Activated CD4-positive, alpha-beta T cell treated with anti-CD3 and anti-CD28 coated beads, Interleukin-2, amount 10 ng/mL, durations not matched to agents 7 days and 5 days (primary cell): Measurements from ENCODE around the gene RAD51B. TPM values are rescaled to one million over a fixed set of nuclear protein-coding genes. Genes with fewer than 3 reads are reported as not detected.

Experiments used
- CTCF ChIA-PET: fragments of 350-600 bp; sonication (Branson Sonifier 250); formaldehyde crosslinking; loops from one replicate; lab custom pipeline; 2021; ENCODE audit warnings: antibody characterized with exemption; lab: Charles Lee
- POLR2A ChIA-PET: fragments of 350-600 bp; sonication (Branson Sonifier 250); formaldehyde crosslinking; loops from one replicate; lab custom pipeline; 2021; ENCODE audit warnings: antibody characterized with exemption; lab: Charles Lee
- DNase-seq: peaks from one replicate; pipeline ENCODE4 v3.0.0-alpha.2; 2020
- H3K27ac Mint-ChIP-seq: one replicate; pipeline ENCODE4 v1.8.0; 2021; ENCODE audit warnings: mild to moderate bottlenecking, moderate library complexity, mixed read lengths
- H3K27me3 Mint-ChIP-seq: one replicate; pipeline ENCODE4 v1.8.0; 2021; ENCODE audit warnings: mixed read lengths
- H3K36me3 Mint-ChIP-seq: one replicate; pipeline ENCODE4 v1.8.0; 2021; ENCODE audit warnings: low read depth, mixed read lengths
- H3K4me1 Mint-ChIP-seq: one replicate; pipeline ENCODE4 v1.8.0; 2021; ENCODE audit warnings: mixed read lengths
- H3K4me3 Mint-ChIP-seq: one replicate; pipeline ENCODE4 v1.8.0; 2021; ENCODE audit warnings: mild to moderate bottlenecking, moderate library complexity, mixed read lengths
- H3K9me3 Mint-ChIP-seq: one replicate; pipeline ENCODE4 v1.8.0; 2021; ENCODE audit warnings: mixed read lengths
- total RNA-seq, 2 experiments: library from RNA; stranded (reverse); gene quantifications; one replicate each; pipeline ENCODE4 v1.2.3, GENCODE V29; 2021

Gene RAD51B
- total RNA-seq, 2 experiments from 2014 or later, result 20.6 to 30.3 TPM

GRCh38 chr14:68316078-68316868 is 496.7 kb downstream of the RAD51B start:
- no peak overlapping the region for H3K27ac Mint-ChIP-seq
- H3K4me3 Mint-ChIP-seq, result no peak overlapping the region
- CTCF ChIA-PET, result no interaction called here
- H3K9me3 Mint-ChIP-seq, result no peaks in the 10 kb centered on the region
- peaks cover 5% of the 10 kb centered on the region for H3K36me3 Mint-ChIP-seq
- DNase-seq, result no peak
- POLR2A ChIA-PET, result no interaction called here
- H3K4me1 Mint-ChIP-seq, result peaks cover 4% of the 10 kb centered on the region
- no peaks in the 10 kb centered on the region for H3K27me3 Mint-ChIP-seq

- CTCF ChIA-PET, result no interaction called here
- Mint-ChIP-seq H3K4me1 (peaks cover 4% of the 10 kb centered on the region), H3K36me3 (peaks cover 5% of the 10 kb centered on the region), H3K9me3 (no peaks in the 10 kb centered on the region), H3K4me3 (no peak overlapping the region), H3K27me3 (no peaks in the 10 kb centered on the region), H3K27ac (no peak overlapping the region)
- no peak for DNase-seq
- POLR2A ChIA-PET, result no interaction called here
These were observed 497.7 kb downstream of the RAD51B start for GRCh38 chr14:68317239-68317638.

GRCh38 chr14:68318828-68319227 is 499.2 kb downstream of the RAD51B start:
- Mint-ChIP-seq H3K27ac (no peak overlapping the region), H3K27me3 (no peaks in the 10 kb centered on the region), H3K9me3 (no peaks in the 10 kb centered on the region), H3K4me1 (peaks cover 4% of the 10 kb centered on the region), H3K36me3 (peaks cover 7% of the 10 kb centered on the region), H3K4me3 (no peak overlapping the region)
- ChIA-PET POLR2A (no interaction called here), CTCF (no interaction called here)
- no peak for DNase-seq

- H3K36me3 Mint-ChIP-seq, result peaks cover 2% of the 10 kb centered on the region
- ChIA-PET CTCF (interaction anchor here (1.3 kb wide), 1 partner anchor 13 kb away, joined by 3 read pairs; no protein-coding TSS in a partner anchor), POLR2A (no interaction called here)
- DNase-seq, result no peak
- H3K4me3 Mint-ChIP-seq, result no peak overlapping the region
- no peaks in the 10 kb centered on the region for H3K27me3 Mint-ChIP-seq
- no peaks in the 10 kb centered on the region for H3K9me3 Mint-ChIP-seq
- H3K4me1 Mint-ChIP-seq, result peaks cover 2% of the 10 kb centered on the region
- no peak overlapping the region for H3K27ac Mint-ChIP-seq
These were observed 500.9 kb downstream of the RAD51B start for GRCh38 chr14:68320495-68320894.

- no peak for DNase-seq
- no peak overlapping the region for H3K27ac Mint-ChIP-seq
- ChIA-PET POLR2A (interaction anchor here (0.6 kb wide), 1 partner anchor 25 kb away, joined by 3 read pairs; no protein-coding TSS in a partner anchor), CTCF (interaction anchor here (1.1 to 1.8 kb wide), 3 partner anchors 9 to 12 kb away, joined by 3 to 4 read pairs (median 4); no protein-coding TSS in a partner anchor)
- H3K9me3 Mint-ChIP-seq, result no peaks in the 10 kb centered on the region
- H3K4me3 Mint-ChIP-seq, result no peak overlapping the region
- H3K4me1 Mint-ChIP-seq, result peaks cover 2% of the 10 kb centered on the region
- peaks cover 2% of the 10 kb centered on the region for H3K36me3 Mint-ChIP-seq
- H3K27me3 Mint-ChIP-seq, result no peaks in the 10 kb centered on the region
These were observed 503.5 kb downstream of the RAD51B start for GRCh38 chr14:68322940-68323620.

GRCh38 chr14:68325267-68325807 is 505.8 kb downstream of the RAD51B start:
- H3K36me3 Mint-ChIP-seq, result peaks cover 2% of the 10 kb centered on the region

GRCh38 chr14:68327231-68327630 is 507.7 kb downstream of the RAD51B start:
- no peaks in the 10 kb centered on the region for H3K9me3 Mint-ChIP-seq
- CTCF ChIA-PET, result no interaction called here

More at GRCh38 chr14:68325267-68325807, 505.8 kb downstream of the RAD51B start:
- no peaks in the 10 kb centered on the region for H3K27me3 Mint-ChIP-seq
- ChIA-PET CTCF (interaction anchor here (0.6 kb wide), 1 partner anchor 116 kb away, joined by 3 read pairs; no protein-coding TSS in a partner anchor), POLR2A (no interaction called here)
- peaks cover 2% of the 10 kb centered on the region for H3K4me1 Mint-ChIP-seq
- no peaks in the 10 kb centered on the region for H3K9me3 Mint-ChIP-seq
- H3K4me3 Mint-ChIP-seq, result no peak overlapping the region
- H3K27ac Mint-ChIP-seq, result no peak overlapping the region
- no peak for DNase-seq

GRCh38 chr14:68328509-68328908 is 508.9 kb downstream of the RAD51B start:
- POLR2A ChIA-PET, result no interaction called here
- H3K4me1 Mint-ChIP-seq, result no peaks in the 10 kb centered on the region
- H3K27ac Mint-ChIP-seq, result no peak overlapping the region

More at GRCh38 chr14:68327231-68327630, 507.7 kb downstream of the RAD51B start:
- no peak for DNase-seq
- Mint-ChIP-seq H3K36me3 (peaks cover 2% of the 10 kb centered on the region), H3K4me3 (no peak overlapping the region), H3K27ac (no peak overlapping the region), H3K4me1 (no peaks in the 10 kb centered on the region), H3K27me3 (no peaks in the 10 kb centered on the region)
- POLR2A ChIA-PET, result no interaction called here

GRCh38 chr14:68331426-68331825 is 511.8 kb downstream of the RAD51B start:
- CTCF ChIA-PET, result interaction anchor here (1.1 kb wide), 1 partner anchor 9 kb away, joined by 4 read pairs; no protein-coding TSS in a partner anchor
- Mint-ChIP-seq H3K27me3 (no peaks in the 10 kb centered on the region), H3K36me3 (no peaks in the 10 kb centered on the region)

More at GRCh38 chr14:68328509-68328908, 508.9 kb downstream of the RAD51B start:
- Mint-ChIP-seq H3K36me3 (no peaks in the 10 kb centered on the region), H3K27me3 (no peaks in the 10 kb centered on the region), H3K4me3 (no peak overlapping the region), H3K9me3 (no peaks in the 10 kb centered on the region)
- CTCF ChIA-PET, result no interaction called here
- DNase-seq, result no peak

GRCh38 chr14:68331991-68332390 is 512.4 kb downstream of the RAD51B start:
- Mint-ChIP-seq H3K9me3 (no peaks in the 10 kb centered on the region), H3K4me3 (no peak overlapping the region), H3K27ac (no peak overlapping the region), H3K4me1 (peaks cover under 1% of the 10 kb centered on the region), H3K27me3 (no peaks in the 10 kb centered on the region), H3K36me3 (no peaks in the 10 kb centered on the region)
- POLR2A ChIA-PET, result no interaction called here
- DNase-seq, result no peak
- CTCF ChIA-PET, result interaction anchor here (1.1 kb wide), 1 partner anchor 9 kb away, joined by 4 read pairs; no protein-coding TSS in a partner anchor

More at GRCh38 chr14:68331426-68331825, 511.8 kb downstream of the RAD51B start:
- no peak overlapping the region for H3K4me3 Mint-ChIP-seq
- DNase-seq, result no peak
- H3K9me3 Mint-ChIP-seq, result no peaks in the 10 kb centered on the region
- POLR2A ChIA-PET, result no interaction called here
- no peak overlapping the region for H3K27ac Mint-ChIP-seq
- H3K4me1 Mint-ChIP-seq, result no peaks in the 10 kb centered on the region

- peaks cover 1% of the 10 kb centered on the region for H3K36me3 Mint-ChIP-seq
- H3K27me3 Mint-ChIP-seq, result no peaks in the 10 kb centered on the region
- ChIA-PET POLR2A (no interaction called here), CTCF (no interaction called here)
- no peak overlapping the region for H3K4me3 Mint-ChIP-seq
- H3K27ac Mint-ChIP-seq, result no peak overlapping the region
- no peak for DNase-seq
- H3K9me3 Mint-ChIP-seq, result no peaks in the 10 kb centered on the region
- H3K4me1 Mint-ChIP-seq, result peaks cover 8% of the 10 kb centered on the region
These were observed 513.7 kb downstream of the RAD51B start for GRCh38 chr14:68333262-68333661.

- Mint-ChIP-seq H3K36me3 (peaks cover 2% of the 10 kb centered on the region), H3K9me3 (no peaks in the 10 kb centered on the region), H3K4me3 (no peak overlapping the region), H3K27me3 (no peaks in the 10 kb centered on the region), H3K27ac (no peak overlapping the region), H3K4me1 (peaks cover 9% of the 10 kb centered on the region)
- DNase-seq, result no peak
- CTCF ChIA-PET, result interaction anchor here (0.6 to 1.6 kb wide), 2 partner anchors 13 to 391 kb away, joined by 3 read pairs; no protein-coding TSS in a partner anchor
- POLR2A ChIA-PET, result interaction anchor here (0.6 kb wide), 1 partner anchor 27 kb away, joined by 5 read pairs; no protein-coding TSS in a partner anchor
These were observed 515.7 kb downstream of the RAD51B start for GRCh38 chr14:68335312-68335711.
